HL-60 (cell line): ENCODE results near the gene GRK5.

ENCODE experiments used
- CTCF ChIP-seq: IDR thresholded peaks from one replicate; pipeline ENCODE4 v1.5.1; 2011; ENCODE audit warnings: low read length, control low read depth, inconsistent platforms; ENCODE audit not compliant: insufficient read depth
- POLR2AphosphoS5 ChIP-seq: IDR thresholded peaks from 2 replicates; pipeline ENCODE4 v1.6.1; 2012; ENCODE audit warnings: low read depth

GRCh38 chr10:119408072-119408471 lies 200.7 kb downstream of the GRK5 start:
- TF ChIP-seq POLR2AphosphoS5, result no peak
- TF ChIP-seq CTCF, result no peak
